Effector CD8-positive, alpha-beta T cell (primary cell): ENCODE results near the gene CUTA.
A peak's percentile ranks its signal among the peaks of the same experiment; 100 is the strongest.
"Not testable (repeated sequence)": the region's sequence is repeated elsewhere in the genome, so short reads cannot be mapped to it uniquely, and the experiment has no call there.

Experiments
- DNase-seq: peaks from one replicate; lab custom pipeline; 2025; lab: John Stamatoyannopoulos, UW

Gene CUTA

GRCh38 chr6:33405386-33405940 lies 12.4 kb downstream of the CUTA start:
- no peak for DNase-seq

GRCh38 chr6:33404884-33405283 lies 13.0 kb downstream of the CUTA start:
- DNase-seq: no peak

DNA sequence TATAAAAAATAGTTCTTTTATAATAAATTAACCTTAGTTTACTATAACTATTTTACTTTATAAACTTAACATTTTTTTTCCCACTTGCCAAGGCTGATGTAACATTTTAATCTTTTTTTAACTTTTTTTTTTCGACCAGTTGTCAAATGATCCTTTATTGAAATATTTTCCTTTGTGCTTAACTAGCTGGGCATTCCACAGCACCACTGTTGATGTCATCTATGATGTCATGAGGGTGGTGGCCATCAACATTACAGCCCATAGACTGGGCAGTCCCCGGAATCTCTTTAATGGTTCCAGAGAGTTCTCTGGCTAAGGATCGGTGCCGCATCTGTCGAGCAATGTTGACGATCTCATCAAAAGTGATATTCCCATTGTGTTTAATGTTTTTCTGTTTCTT lies 18.0 kb downstream of the CUTA start:
- not testable (repeated sequence) for DNase-seq

DNA sequence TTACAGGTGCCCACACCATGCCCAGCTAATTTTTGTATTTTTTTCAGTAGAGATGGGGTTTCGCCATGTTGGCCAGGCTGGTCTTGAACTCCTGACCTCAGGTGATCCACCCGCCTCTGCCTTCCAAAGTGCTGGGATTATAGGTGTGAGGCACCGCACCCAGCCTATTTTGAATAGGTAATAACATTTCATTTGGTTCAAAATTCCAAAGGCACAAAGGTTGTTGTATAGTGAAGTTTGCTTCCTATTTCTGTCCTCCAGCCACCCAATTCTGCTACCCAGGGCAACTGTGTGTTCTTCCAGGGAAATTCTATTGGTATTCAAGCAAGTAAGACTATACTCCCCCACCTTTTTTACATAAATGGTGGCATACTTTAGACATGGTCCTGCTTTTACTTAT lies 19.3 kb downstream of the CUTA start:
- DNase-seq: not testable (repeated sequence)

DNA sequence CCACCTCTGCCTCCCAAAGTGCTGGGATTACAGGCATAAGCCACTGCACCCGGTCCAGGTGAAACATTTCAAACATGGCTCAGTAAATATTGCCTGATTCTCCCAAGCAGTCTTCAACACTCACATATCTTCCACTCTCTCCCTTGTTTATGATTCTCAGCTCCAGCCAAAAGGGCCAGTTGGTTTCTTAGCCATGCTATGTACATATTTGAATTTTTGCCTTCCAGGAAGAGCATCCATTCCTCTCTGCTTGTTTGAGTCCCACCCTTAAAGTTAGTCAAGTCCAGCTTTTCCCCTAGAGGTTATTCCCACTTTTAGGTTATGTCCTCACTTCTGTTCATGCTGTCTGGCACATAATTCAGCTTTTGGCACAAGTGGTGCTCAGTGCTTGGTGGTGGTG lies 20.4 kb downstream of the CUTA start:
- no peak for DNase-seq

DNA sequence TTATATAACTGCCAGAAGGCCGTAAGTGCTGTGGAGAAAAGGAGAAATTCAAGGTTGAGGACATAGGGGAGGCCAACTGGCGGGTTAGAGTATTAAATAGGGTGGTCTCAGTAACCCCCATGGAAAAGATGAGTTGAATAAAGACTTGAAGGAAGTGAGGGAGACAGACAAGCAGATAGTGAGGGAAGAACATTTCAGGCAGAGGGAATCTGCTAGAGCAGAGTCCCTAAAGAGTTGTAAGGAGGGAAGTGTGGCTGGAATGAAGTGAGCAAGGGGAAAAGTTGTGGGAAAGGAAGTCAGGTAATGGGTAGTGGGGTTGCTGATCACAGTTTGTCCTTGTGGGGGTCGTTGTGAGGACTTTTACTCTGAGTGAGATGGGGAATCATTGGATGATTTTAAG lies 24.9 kb downstream of the CUTA start:
- no peak for DNase-seq

- no peak for DNase-seq
Measured at GRCh38 chr6:33392595-33392948, 25.3 kb downstream of the CUTA start.

DNA sequence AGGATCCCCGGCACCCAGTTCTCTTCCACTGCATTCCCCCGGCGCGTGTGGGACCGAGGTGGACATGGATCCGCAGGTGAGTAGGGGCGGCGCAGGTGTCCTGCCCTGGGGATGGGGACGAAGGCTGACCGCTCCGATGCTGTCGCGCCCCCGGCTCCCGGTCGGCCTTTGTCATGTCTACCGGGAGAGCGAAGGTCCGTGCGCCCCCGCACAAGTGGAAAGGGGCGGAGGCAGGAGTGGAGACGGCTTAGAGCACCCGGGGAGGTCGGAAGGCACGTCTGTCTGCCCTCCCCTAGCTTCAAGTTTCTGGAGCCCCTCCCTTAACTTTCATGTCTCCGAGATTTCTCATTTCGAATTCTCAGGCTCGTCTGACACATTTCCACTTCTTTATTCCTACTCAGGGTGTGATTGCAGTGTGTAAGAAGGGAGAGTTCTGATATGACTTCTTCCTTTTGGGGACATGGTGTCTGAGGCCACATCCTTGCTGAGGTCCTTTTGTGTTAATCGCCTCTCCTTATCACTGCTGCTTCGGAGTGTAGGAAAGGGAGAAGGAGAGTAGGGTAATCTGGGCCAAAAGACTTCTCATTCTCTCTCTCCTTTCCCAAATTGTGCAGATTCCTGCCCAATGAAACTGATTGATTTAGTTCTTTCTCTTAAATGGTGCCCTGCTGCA lies 25.8 kb downstream of the CUTA start:
- no peak for DNase-seq

GRCh38 chr6:33391278-33391921 lies 26.5 kb downstream of the CUTA start, which contains the start of gene KIFC1:
Gene KIFC1 (plus strand): TSS chr6:33391823. CDS start chr6:33391986, 163 bp downstream.
- peak; percentile 100 for DNase-seq

GRCh38 chr6:33390767-33391277 lies 27.1 kb downstream of the CUTA start:
- no peak for DNase-seq

DNA sequence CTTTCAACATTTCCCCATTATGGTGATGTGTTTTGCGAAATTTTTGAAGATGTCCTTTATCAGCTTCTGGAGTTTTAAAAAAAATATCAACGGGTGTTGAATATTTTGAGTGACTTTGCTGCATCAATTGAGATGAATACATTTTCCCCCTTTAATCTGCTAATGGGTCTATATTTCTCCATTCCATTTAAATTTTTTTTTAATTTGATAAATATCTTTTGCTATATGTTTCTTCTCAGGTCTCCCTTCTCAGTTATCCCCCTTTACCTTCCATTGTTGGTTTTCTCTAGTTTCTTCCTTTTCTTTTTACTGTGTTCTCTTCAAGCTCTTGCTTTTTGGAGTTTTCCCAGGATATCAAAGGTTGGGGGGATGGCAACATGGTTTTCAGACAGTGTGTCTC lies 27.7 kb downstream of the CUTA start:
- DNase-seq: no peak

- no peak for DNase-seq
Measured at GRCh38 chr6:33384581-33385020, 33.3 kb downstream of the CUTA start.

GRCh38 chr6:33383427-33384185 lies 34.3 kb downstream of the CUTA start:
- DNase-seq: no peak

GRCh38 chr6:33380272-33380981 lies 37.5 kb downstream of the CUTA start:
- no peak for DNase-seq

DNA sequence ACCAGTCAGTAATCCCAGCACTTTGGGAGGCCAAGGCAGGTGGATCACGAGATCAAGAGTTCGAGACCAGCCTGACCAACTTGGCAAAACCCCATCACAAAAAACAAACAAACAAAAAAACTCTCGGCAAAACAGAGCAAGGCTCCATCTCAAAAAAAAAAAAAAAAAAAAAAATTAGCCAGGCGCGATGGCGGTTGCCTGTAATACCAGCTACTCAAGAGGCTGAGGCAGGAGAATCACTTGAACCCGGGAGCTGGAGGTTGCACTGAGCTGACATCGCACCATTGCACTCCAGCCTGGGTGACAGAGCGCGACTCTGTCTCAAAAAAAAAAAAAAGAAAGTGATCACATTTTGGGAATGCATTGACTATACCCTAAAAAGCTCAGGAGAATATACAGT lies 38.7 kb downstream of the CUTA start:
- not testable (repeated sequence) for DNase-seq

GRCh38 chr6:33377171-33377570 lies 40.7 kb downstream of the CUTA start:
- no peak for DNase-seq

DNA sequence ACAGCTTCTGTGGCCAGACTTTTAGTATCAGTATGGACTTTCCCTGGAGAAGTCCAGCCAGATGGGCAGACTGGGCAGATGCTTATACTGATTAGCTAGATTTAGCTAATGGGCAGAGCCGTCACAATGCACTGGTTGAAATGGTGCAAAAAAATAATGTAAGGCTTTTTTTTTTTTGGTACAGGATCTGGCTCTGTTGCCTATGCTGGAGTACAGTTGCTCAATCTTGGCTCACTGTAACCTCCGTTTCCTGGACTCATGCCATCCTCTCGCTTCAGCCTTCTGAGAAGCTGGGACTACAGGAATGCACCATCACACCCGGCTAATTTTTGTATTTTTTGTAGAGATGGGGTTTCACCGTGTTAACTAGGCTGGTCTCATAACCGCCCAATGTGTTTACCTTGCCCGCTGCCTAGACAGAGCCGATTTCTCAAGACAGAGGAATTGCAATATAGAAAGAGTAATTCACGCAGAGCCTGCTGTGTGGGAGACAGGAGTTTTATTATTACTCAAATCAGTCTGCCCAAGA lies 42.7 kb downstream of the CUTA start:
- no peak for DNase-seq

GRCh38 chr6:33373960-33374910 lies 43.7 kb downstream of the CUTA start:
- no peak for DNase-seq

DNA sequence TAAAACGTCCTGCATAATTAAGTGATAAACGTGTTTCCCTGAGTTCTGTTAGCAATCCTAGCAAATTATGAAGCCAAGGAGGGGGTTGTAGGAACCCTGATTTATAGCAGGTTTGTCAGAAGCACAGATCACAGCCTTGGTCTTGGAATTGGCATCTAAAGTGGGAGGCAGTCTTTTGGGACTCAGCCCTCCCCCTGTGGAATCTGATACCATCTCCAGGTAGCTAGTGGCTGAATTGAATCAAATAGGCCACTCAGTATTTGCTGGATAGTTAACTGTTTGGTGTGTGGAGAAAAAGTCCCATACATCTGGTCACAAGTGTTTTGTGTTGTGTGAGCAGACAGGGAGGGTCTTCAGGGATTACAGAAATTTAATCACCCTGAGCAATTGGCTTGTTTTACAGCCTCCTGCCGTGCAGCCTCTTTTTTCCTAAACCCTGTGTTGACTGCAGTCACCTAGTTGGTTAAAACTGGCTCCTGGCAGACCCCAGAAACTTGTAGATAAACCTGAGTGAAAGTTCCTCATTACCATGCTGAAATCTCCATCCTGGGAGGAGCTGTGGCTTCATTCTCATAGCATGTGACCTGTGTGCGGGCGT lies 45.3 kb downstream of the CUTA start:
- DNase-seq: no peak

DNA sequence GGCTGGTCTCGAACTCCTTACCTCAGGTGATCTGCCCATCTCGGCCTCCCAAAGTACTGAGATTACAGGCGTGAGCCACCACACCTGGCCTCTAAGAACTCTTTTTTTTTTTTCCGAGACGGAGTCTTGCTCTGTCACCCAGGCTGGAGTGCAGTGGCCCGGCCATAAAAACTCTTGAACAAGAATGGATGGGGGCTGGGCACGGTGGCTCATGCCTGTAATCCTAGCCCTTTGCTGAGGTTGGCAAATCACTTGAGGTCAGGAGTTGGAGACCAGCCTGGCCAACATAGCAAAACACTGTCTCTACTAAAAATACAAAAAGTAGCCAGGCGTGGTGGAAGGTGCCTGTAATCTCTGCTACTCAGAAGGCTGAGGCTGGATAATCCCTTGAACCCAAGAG lies 46.0 kb downstream of the CUTA start:
- DNase-seq: not testable (repeated sequence)
